Measurements from ENCODE around the gene NYAP1.
A peak's percentile ranks its signal among the peaks of the same experiment; 100 is the strongest.

Gene NYAP1

DNA sequence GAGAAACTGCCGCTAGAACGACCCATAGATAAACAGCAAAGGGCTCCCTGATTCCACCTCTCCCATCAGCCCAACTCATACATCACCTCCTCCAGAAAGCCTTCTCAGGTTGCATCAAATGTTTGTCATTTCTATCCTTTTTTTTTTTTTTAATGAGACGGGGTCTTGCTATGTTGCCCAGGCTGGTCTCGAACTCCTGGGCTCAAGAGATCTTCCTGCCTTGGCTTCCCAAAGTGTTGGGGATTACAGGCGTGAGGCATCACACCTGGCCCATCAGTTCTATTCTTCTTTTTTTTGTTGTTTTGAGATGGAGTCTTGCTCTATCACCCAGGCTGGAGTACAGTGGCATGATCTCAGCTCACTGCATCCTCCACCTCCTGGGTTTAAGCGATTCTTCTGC lies 26.7 kb upstream of the NYAP1 start:
- DNase-seq (ENCODE audit: low read depth) = no peak

DNA sequence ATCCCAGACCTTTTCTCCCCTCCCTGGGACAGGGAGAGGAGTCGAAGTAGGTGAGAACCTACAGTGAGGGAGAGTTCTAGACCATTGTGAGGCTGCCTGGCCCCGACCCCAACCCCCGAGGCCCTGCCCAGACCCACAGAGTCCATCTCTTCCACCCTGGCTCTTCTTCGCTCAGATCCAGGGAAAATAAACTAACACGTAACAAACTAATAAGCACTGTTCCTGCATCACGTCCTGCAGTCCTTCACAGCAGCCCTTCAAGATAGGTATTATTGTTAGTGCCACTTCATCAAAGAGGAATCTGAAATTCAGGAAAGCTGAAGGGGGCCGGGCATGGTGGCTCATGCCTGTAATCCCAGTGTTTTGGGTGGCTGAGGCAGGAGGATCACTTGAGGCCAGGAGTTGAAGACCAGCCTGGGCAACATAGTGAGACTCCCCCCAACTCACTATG lies 19.5 kb upstream of the NYAP1 start, which contains the start of gene SPACDR:
TSS of gene SPACDR (minus strand) at position 51 of the 451 bp plus-strand sequence. CDS start 235 bp downstream, outside the sequence.
- no peak for DNase-seq (ENCODE audit: low read depth)

DNA sequence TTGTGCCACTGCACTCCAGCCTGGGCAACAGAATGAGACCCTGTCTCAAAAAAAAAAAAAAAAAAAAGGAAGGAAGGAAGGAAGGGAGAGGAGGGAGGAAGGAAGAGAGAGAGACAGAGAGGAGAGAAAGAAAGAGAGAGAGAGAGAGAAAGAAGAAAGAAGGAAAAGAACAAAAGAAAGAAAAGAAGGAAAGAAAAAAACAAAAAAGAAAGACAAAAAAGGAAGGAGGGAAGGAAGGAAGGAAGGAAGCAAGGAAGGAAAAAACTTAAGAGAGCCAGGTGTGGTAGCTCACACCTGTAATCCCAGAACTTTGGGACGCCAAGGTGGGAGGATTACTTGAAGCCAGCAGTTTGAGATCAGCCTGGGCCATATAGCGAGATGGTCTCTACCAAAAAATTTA lies 18.9 kb upstream of the NYAP1 start:
- DNase-seq (ENCODE audit: low read depth) = no peak

DNA sequence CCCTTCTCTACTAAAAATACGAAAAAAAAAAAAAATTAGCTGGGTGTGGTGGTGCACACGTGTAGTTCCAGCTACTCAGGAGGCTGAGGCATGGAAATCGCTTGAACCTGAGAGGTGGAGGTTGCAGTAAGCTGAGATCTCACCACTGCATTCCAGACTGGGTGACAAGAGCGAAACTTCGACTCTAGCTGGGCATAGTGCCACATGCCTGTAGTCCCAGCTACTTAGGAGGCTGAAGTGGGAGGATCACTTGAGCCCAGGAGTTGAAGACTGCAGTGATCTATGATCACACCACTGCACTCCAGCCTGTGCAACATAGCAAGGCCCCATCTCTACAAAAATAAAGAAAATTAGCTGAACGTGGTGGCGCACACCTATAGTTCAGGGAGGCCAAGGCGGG lies 18.4 kb upstream of the NYAP1 start:
- DNase-seq (ENCODE audit: low read depth) = no peak

DNA sequence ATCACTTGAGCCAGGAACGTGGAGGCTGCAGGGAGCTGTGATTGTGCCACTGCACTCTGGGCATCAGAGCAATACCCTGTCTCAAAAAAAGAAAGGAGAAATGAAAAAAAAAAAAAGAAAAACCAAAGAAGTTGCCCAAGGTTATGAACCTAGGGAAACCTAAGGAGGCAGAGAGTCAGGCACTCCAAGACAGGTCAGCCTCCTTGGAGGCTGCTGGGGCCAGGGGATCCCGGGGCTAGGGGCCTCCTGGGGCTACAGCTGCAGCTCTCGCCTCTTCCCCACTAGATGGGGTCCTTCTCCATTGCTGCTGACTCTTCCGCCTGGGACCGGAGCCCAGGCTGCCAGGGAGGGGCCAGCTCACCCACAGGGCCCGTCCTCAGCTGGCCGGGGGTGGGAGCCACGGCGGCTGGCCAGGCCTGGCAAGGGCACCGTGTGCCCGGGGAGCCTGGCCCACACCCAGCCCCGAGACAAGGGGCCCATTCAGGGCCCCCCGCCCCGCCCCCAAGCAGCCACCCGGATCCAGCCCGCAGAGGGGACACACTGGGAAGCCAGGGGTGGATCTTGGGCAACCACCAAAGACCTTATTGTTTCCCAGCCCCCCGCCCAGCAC lies 17.9 kb upstream of the NYAP1 start:
- no peak for DNase-seq (ENCODE audit: low read depth)

DNA sequence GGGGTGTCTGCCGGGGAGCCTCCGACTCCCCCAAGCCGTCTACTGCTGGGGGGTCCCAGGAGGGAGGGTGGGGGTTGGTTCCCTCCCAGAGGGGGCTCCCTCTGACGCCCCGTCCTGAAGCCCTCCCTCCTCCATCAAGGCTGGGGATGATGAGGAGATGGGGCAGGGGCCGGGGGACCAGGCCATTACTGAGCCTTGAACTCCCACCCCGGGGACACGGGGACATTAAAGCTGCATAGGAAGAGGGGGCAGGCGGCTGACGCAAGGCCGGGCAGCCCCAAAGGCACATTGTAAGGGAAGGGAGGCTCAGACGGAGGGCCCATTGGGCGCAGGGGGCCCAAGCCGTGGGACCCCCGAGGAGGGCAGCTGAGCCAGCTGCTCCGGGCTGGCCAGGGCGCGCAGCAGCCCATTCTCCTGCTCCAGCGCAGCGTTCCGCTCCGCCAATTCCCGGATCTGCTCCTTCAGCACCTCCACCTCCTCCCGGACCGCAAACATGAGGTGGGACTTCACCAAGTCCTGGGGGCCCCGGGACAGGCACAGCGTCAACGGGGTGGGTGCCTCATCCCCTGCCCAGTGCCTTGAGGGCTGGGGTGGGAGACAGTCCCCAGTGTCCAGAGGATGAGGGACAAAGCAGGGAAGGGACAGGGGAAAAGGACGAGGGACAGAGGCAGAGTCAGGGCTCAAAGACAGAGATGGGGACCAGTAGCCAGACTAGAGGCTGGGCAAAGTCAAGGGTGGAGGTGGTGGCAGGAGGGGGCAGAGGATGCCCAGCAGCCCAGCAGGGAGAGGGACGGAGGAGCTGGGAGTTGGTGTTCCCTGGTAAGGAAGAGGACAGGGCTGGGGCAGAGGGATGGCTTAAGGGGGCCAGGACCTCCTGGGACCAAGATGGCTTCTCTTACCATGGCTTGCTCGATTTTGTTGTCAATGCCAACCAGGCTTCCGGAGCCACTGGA lies 16.8 kb upstream of the NYAP1 start:
- no peak for DNase-seq (ENCODE audit: low read depth)

DNA sequence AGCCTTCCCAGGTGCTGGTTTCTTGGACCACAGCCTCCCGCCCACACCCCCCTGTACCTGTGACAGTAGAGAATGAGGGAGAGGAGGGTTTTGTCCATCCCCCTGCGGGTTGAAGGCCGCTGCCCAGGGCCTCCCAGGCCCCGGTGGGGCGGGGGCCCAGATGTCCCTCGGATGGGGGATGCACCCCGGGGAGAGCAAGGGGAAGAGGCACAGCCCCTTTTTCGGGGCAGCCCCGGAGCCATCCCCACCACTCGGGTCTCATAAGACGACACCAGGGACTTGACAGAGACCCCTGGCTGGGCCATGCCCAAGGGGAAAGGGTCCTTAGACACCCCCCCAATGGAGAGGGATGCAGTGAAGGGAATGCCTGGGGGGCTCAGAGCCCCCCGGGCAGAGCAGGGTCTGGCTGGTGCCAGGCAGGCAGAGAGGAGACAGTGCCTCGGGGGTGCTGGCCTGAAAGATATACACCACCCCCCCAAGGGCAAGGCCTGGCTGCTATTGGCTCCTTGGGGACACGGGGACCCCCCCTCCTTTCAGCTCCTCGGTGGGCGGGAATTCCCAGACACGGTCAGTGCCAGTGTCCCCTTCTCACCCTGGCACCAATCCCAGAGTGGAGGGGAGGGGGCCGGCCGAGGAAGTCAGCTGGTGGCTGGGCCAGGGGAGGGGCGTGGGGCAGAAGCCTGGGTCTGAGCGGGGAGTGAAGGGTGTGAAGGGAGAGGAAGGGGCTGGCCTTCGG lies 15.9 kb upstream of the NYAP1 start:
- no peak for DNase-seq (ENCODE audit: low read depth)

DNA sequence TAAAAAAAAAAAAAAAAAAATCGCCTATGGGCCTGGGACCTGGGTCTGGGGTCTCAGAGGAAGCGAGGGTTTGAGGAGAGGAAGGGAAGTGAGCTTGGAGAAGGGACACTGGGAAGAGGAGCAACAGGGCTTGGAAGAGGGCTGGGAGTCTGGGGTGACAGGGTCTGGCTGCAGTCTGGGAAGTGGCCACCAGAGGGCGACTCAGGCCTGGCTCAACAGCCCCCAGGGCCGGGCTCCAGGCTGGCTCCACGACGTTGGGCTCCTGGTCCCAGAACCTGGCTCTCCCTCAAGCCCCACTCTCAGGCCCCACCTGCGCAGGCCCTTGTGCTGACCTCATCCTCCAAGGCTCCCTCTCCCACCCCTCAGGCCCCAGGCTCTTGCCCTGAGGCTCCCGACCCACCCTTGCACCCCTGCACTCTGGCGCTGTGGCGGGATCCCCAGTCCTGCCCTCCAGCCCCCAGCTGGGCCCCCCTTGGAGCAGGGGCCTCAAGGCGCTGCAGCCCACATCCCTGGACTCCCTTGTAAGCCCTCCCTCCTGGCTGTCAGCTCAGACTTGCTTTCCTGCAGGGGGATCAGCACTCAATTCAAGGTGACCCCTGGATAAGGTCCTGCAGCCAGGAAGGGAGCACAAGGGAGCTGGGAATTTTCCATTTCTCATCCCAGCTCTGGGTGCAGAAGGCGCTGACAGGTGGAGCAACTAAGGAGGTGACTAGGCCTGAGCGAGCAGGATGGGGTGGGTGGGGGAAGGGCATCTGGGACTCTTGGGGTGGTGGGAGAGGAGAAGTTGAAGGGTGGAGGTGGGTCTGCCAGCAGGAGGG lies 14.3 kb upstream of the NYAP1 start:
- peak; percentile 75 for DNase-seq (ENCODE audit: low read depth)

DNA sequence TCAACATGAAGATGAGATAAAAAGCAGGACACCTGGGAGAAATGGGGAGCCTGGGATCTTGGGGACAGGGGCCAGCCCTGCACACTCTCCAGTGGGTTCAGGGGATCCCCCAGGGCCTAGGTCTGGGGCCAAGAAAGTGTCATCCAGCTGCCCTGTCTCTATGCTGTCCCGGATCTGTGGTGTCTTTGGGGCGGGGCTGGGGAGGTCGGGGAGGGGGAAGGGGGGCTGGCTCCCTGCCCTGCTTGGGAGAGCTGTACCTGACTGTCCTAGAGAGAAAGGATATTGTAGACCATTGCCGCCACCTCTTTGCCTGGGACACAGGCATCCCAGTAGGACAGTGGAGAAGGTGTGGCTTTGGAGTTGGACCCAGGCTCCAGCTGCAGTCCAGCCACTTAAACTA lies 12.7 kb upstream of the NYAP1 start:
- DNase-seq (ENCODE audit: low read depth) = no peak

DNA sequence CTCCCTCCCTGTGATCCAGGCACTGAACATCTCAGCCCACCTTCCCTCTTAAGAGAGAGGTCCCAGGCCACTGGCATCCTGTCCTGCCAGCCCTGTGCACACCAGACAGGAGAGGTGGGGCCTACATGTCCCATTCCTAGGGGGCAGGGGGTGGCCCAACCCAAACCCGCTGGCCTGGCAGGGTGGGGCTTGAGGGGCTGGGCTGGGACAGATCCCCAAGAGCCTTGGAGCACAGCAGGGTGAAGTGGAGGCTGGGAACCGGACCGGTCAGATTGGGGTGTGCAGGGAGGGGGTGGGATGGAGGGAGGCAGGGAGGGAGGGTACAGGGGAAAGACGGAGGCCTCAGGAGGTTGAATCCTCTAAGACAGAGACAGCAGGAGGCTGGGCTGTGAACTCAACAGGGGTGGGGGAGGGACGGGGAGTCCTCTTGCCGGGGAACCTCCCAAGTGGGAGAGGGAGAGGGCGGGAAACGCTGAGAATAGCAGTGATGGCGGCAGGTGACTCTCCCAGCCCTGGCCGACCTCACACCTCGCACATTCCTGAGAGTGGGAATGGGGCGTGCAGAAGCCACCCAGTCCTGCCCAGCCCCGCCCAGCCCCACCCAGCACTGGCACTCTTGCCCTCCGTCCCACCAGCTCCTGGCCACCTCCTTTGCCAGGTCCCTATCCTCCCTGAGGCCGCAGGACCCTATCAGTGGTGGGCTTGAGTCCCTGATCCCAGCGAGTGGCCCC lies 11.4 kb upstream of the NYAP1 start:
- DNase-seq (ENCODE audit: low read depth) = no peak

DNA sequence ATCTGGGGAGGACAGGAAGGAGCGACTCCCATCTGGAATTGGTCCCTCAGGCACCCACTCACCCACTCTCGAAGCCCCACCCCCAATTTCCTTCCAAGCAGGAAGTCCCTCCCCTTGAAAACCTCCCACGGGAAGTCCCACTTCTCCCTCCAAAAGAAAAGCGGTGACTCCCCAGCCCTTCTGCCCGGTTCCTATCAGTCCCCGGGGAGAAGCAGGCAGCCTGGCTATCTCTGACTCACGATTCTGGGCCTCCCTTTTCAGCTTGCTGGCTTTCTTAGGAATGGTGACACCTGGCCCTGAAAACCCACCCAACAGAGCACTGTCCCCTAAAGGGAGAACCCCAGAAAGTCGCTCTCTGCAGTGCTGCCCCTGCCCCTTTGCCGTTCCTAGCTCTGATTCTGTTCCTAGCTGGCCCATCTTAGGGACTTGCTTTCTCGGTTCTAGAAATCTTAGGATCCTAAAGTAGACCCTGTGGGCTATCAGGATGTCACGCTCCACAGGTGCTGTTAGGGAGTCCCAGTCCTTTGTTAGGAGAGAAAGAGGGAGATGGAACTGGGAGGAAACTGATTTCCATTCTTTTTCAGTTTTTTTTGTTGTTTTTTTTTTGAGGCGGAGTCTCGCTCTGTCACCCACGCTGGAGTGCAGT lies 10.8 kb upstream of the NYAP1 start:
- DNase-seq (ENCODE audit: low read depth) = no peak

DNA sequence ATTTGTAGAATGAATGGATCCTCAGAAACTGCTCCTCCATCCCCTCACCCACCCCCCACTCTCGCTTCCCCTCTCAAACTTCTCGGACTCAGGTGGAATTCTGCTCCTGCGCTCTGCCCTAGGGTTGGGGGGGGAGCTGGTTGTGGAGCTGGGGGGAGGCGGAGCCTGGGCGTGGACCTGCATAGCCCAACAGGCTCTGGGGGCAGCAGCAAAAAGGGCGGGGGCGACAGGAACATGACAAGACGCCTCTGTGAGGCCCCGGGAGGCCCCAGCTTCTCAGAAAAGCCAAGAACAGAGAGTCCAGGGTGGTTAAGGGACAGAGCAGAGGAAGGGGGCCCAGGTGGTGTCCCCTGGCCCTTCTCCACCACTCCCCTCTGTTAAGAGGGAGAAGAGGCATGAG lies 8.2 kb upstream of the NYAP1 start:
- no peak for DNase-seq (ENCODE audit: low read depth)

DNA sequence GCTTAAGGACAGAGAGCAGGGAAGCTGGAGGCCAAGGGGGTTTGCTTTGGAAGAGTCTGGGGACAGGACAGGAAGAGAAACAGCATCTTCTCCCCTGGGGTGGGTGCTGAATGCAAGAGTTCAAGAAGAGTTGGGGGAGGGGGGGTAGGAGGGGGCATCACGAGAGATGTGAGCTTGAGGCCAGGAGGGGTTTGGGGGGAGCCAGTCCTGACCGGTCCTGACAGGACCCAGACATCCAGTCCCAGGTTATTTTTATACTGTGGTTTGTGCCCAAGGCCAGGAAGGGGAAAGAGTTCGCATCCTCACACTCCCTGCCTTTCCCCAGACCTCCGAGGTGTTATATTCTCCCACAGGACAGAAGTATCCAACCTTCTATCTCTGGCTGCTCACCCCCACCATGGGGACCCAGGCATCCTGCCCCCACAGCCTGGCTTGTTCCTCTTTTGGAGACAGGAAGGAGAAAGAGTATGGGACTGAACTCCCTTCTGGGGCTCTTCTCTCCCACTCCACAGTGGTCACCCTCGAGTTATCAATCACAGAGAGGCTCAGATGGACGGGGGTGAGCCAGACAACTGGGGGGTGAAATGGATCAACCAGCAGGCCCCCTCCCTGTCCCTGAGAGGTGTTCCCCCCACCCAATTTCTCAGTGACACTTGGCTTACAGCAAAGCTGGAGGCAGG lies 7.5 kb upstream of the NYAP1 start:
- no peak for DNase-seq (ENCODE audit: low read depth)

DNA sequence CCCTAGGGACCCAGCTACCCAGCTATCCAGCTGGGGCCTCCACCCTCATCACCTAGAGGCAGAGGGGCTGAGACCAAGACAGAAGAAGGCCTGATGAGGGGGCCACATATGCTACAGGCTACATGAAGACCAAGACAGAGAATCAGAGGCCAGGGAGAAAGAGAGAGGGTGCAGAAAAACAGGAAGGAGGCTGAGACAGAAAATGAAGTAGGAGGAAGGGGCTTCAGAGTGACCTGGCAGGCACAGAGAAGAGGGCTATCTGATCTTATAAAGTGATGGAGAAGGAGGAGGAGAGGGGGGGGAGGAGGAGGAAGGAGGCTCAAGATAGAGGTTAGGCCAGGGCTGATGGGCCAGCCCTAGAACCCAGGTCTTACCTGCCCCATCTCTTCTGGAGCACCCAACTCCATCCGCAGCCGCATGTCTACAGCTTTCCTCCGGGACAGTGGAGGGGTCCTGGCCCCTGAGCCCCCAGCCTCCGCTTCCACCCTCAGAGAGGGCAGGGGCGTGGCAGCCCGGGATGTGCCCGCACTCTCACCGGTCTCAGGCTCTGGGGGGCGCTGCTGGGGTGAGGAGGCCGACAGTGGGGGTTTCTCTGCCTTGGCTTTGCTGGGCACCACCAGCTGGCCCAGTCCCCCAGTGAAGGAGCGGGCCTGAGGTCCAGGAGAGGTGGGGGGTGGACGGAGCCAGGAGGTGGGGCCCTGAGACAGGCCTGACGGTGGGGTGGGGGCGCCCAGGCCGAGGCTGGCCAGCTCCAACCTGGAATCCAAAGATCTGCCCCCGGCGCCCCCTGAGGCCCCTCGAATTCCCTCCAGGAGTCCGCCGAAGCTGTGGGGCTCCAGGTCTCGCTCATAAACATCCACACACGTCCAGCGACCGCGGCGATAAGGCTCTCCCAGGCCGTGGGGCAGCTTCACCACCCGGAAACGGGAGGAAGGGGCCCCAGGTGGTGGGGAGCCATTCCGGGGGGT lies 6.5 kb upstream of the NYAP1 start:
- no peak for DNase-seq (ENCODE audit: low read depth)

DNA sequence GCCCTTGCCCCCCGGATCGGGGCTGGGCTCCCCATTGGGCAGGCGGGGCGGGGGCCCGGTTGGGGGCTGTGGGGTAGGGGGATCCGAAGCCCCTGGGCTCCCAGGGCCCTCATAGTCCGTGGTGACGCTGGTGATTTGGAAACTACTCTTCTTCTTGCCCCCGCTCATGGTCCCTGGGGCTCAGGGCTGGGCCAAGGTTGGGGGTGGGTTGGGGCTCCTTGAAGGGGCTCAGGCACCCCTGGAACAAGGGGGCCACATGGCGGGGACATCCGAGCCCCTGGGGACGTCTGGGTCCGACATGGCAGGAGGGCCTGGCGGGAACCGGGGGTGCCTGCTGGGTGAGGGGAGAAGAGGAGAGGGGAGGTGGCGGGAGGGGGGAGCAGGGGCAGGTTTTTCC lies 5.9 kb upstream of the NYAP1 start:
- DNase-seq (ENCODE audit: low read depth) = no peak

DNA sequence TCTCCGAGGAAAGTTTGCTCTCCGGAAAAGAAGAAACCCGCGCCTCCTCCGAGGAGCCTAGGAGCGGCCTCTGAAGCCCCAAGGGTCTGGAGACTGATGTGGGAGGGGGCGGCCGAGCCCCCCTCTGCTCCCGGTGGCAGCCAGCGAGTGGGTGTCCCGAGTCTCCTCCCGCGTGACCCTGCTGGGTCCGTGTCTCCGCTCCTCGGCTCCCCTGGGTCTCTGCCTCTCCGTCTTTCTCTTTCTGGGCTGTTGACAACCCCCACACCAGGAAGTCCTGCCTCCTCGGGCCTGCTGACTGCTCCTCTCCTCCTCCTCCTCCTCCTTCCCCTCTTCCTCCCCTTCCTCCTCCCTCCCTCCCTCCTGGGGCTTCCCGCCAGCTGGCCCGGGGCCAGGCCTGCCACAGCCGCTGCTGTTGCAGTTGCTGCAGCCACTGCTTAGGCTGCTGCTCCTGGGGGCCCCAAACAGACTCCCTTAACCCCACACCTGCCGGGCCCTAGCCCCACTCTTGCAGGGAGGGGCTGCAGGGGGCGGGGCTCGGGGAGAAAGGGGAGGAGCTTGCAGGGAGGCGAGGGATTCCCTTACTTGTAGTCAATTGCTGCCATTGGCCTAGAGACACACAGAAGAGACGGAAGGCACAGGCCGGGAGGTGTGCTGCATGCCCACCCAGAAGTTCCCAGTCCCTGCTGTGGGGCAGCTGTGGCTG lies 4.6 kb upstream of the NYAP1 start, which contains the start of gene TSC22D4:
TSS of gene TSC22D4 (minus strand) at position 257 of the 703 bp plus-strand sequence. CDS start 1,176 bp downstream, outside the sequence.
- DNase-seq (ENCODE audit: low read depth) = peak; percentile 81

DNA sequence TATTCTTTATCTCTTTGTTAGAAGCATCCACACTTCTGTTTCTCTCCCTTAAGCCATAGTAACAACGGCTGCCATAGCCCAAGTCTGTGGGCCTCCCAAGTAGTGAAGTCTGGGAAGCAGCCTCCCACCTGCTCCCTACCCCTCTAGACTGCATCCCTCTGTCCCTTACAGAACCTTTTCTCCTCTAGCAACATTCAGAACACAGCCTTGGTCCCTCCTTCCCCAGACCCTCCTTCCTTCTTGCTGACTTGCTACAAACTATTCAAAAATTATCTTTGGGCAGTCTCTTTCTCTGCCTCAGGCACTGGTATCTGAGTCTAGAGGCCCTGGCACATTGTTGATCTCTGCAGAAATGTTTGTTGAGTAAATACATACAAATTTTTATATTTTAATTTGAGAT lies 2.3 kb upstream of the NYAP1 start:
- DNase-seq (ENCODE audit: low read depth) = no peak

DNA sequence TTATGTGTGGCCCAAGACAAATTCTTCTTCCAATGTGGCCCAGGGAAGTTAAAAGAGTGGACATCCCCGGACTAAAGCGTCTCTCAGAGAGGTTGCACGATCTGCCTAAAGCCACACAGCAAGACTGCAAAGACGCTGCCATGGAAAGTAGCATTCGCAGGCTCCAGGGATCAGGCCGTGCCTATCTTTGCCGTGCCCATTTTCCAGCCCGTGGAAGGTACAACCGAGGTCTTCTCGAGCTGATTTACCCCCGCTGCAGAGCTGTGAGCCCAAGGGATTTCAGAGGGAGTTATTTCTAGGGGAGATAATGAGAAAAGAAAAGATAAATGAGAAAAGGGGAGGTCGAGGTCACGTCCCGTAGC lies 1.0 kb upstream of the NYAP1 start:
- no peak for DNase-seq (ENCODE audit: low read depth)
